Neutrophil (primary cell): Measurements from ENCODE around the gene NLRC5.
A peak's percentile ranks its signal among the peaks of the same experiment; 100 is the strongest.

Experiments
- H3K27ac ChIP-seq: fragments of 200-600 bp; sonication (generic); 2 replicates; pipeline ENCODE4 v1.5.1; 2016; ENCODE audit warnings: mild to moderate bottlenecking, moderate library complexity
- H3K27me3 ChIP-seq: fragments of 200-600 bp; sonication (generic); 2 replicates; pipeline ENCODE4 v1.6.0; 2016; ENCODE audit warnings: mild to moderate bottlenecking
- H3K36me3 ChIP-seq: fragments of 200-600 bp; sonication (generic); 2 replicates; pipeline ENCODE4 v1.5.1; 2017
- H3K4me1 ChIP-seq, 2 experiments: fragments of 200-600 bp in 1 of 2; sonication (generic) in 1 of 2; 1 replicate in 1 of 2; 2 replicates in 1 of 2; pipeline versions ENCODE4 v1.5.1 to v1.6.1; 2013 to 2016; ENCODE audit warnings: low read depth in 1 of 2, low read length in 1 of 2, mild to moderate bottlenecking in 1 of 2, moderate library complexity in 1 of 2; ENCODE audit not compliant: control insufficient read depth in 1 of 2, insufficient read depth in 1 of 2
- H3K4me3 ChIP-seq, 2 experiments: fragments of 200-600 bp in 1 of 2; sonication (generic) in 1 of 2; 1 replicate in 1 of 2; 2 replicates in 1 of 2; pipeline ENCODE4 v1.5.1; 2013 to 2016; ENCODE audit warnings: low read depth in 1 of 2, low read length in 1 of 2, mild to moderate bottlenecking in 1 of 2, moderate library complexity in 1 of 2
- H3K9me3 ChIP-seq: fragments of 200-600 bp; sonication (generic); 2 replicates; pipeline ENCODE4 v1.5.1; 2016
- TF ChIP-seq, protein P1 (sequence below): fragments of 200-600 bp; sonication (generic); IDR thresholded peaks from 2 replicates; pipeline ENCODE4 v1.5.1; 2016; ENCODE audit warnings: antibody characterized with exemption

The NLRC5 gene

DNA sequence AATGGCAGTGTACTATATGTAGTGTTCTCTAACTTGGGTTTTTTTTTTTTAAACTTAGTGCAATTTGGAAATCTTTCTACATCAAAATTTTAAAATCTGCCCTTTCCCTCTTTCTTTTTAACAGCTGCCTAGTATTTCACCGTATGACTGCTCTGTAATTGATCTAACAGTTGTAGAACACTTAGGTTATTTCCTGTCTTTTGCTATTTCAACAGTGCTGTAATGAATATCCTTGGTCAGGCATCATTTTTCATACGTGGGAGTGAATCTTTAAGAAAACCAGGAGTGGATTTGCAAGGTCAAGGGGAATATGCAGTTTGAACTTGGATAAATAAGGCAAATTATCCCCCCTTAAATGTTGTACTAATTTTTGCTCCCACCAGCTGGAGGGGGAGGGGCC, 3.8 kb downstream of the NLRC5 start:
- H3K27me3 ChIP-seq, result no peaks in the 10 kb centered on the region

DNA sequence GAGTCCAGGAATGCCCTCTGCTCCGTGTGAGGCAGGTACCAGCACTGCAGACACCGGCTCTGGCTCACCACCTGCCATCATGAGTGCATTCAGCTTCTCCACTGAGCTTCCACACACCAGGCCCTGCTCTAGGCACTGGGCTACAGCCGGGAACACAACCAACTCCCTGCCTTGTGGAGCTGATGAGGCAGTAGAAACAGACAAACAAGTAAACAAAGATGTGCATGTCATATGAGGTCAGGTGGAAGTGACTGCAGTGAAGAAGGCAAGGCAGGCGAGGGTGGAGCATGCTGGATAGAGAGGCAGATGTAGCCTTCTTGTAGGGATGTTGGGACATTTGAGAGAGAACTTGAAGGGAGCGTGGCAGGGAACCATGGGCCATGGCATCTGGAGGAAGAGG, 5.0 kb downstream of the NLRC5 start:
- TF ChIP-seq, protein P1, sequence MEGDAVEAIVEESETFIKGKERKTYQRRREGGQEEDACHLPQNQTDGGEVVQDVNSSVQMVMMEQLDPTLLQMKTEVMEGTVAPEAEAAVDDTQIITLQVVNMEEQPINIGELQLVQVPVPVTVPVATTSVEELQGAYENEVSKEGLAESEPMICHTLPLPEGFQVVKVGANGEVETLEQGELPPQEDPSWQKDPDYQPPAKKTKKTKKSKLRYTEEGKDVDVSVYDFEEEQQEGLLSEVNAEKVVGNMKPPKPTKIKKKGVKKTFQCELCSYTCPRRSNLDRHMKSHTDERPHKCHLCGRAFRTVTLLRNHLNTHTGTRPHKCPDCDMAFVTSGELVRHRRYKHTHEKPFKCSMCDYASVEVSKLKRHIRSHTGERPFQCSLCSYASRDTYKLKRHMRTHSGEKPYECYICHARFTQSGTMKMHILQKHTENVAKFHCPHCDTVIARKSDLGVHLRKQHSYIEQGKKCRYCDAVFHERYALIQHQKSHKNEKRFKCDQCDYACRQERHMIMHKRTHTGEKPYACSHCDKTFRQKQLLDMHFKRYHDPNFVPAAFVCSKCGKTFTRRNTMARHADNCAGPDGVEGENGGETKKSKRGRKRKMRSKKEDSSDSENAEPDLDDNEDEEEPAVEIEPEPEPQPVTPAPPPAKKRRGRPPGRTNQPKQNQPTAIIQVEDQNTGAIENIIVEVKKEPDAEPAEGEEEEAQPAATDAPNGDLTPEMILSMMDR, result no peak
- no peaks in the 10 kb centered on the region for H3K27me3 ChIP-seq
- H3K4me1 ChIP-seq, result peaks cover 21 to 47% of the 10 kb centered on the region in 2 experiments
- H3K36me3 ChIP-seq, result no peaks in the 10 kb centered on the region
- no peaks in the 10 kb centered on the region for H3K9me3 ChIP-seq
- H3K4me3 ChIP-seq, result no peak overlapping the region
- H3K27ac ChIP-seq, result peak overlapping the region; percentile 43

More for the DNA sequence above, 3.8 kb downstream of the NLRC5 start:
- H3K9me3 ChIP-seq, result no peaks in the 10 kb centered on the region
- no peak overlapping the region for H3K4me3 ChIP-seq
- TF ChIP-seq, protein P1, result no peak
- no peaks in the 10 kb centered on the region for H3K36me3 ChIP-seq
- H3K27ac ChIP-seq, result no peak overlapping the region
- peaks cover 32 to 58% of the 10 kb centered on the region in 2 experiments for H3K4me1 ChIP-seq

DNA sequence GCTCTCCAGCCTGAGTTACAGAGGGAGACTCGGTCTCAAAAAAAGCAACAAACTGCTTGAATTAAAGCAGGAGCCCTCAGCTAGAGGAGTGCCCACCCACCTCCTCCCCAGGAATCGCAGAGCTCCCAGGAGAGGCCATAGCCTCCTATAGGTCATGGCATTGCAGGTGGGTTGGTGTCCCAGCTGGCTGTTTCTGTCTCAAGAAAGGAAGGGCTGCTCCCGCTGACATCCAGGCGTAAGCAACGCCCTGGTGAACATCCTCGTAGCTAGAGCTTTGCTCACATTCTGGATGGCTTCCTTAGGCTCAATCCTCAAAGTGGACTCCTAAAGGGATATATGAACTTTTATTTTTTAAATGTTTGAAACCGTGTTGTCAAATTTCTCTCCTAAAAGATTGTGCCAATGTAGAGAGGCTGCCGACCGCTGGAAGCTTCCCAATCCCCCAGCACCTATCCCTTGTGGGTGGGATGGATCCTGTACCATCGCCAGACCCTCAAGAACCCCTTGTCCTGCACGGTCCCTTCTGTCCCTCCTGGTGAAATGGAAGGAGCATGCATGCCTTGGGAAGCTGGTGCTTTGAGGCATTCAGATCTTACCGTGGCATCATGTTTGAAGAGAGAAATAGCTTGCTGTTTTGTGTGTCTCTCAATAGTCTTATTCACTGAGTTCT, 5.9 kb downstream of the NLRC5 start:
- Histone ChIP-seq H3K4me1 (peaks cover 14 to 42% of the 10 kb centered on the region in 2 experiments), H3K27ac (no peak overlapping the region), H3K36me3 (no peaks in the 10 kb centered on the region), H3K9me3 (no peaks in the 10 kb centered on the region), H3K27me3 (no peaks in the 10 kb centered on the region), H3K4me3 (no peak overlapping the region)
- TF ChIP-seq, protein P1, result no peak

DNA sequence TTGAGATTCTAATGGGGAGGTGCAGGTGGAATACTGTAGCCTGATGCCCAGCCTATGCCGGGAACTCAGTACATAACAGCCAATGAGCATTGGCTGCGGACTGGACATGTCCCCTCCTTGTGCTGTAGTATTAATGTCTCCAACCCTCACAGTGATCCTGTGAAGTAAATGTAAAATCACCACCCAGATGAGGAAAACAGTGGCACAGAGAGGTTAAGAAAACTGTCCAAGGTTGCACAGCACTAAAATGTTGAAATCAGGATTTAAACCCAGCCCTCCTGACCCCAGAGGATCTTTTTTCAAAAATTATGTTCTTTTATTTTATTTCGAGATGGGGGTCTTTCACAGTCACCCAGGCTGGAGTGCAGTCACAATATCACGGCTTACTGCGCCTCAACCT, 7.9 kb downstream of the NLRC5 start:
- Histone ChIP-seq H3K27ac (no peak overlapping the region), H3K9me3 (no peaks in the 10 kb centered on the region), H3K36me3 (no peaks in the 10 kb centered on the region), H3K27me3 (no peaks in the 10 kb centered on the region), H3K4me3 (no peak overlapping the region), H3K4me1 (peaks cover 4 to 31% of the 10 kb centered on the region in 2 experiments)
- TF ChIP-seq, protein P1, result no peak

DNA sequence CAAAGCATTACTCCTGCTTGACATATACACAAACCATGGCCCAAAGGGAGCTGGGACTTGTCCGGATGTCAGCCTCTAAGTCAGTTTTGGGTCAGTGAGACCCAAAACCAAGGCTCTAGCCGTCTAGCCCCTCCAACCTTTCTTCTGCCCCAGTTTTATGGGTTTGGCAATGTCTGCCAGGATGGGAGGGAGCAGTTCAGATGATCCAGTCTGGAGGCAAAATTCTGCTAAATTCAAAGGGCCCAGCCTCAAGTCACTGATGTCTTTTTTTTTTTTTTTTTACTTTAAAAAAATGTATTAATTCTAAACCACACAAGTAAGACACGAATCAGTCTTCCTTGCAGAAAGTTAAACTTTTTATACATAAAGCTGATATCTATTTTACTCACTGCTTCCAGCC, 8.6 kb downstream of the NLRC5 start:
- no peak overlapping the region for H3K4me3 ChIP-seq
- H3K36me3 ChIP-seq, result no peaks in the 10 kb centered on the region
- no peak overlapping the region for H3K27ac ChIP-seq
- H3K27me3 ChIP-seq, result no peaks in the 10 kb centered on the region
- no peaks in the 10 kb centered on the region for H3K9me3 ChIP-seq
- TF ChIP-seq, protein P1, result no peak
- H3K4me1 ChIP-seq, result peaks cover 4 to 25% of the 10 kb centered on the region in 2 experiments
